H9 (cell line): ENCODE measurements around the gene PIAS1. TPM values are rescaled to one million over a fixed set of nuclear protein-coding genes. Genes with fewer than 3 reads are reported as not detected.

Experiments used
- DNase-seq: peaks from one replicate; pipeline ENCODE4 v3.0.0-alpha.2; 2017
- H2AFZ ChIP-seq: one replicate; pipeline ENCODE4 v1.6.1; 2013; ENCODE audit warnings: mild to moderate bottlenecking, low read length, control low read depth, moderate library complexity
- H2AK5ac ChIP-seq: 2 replicates; pipeline ENCODE4 v1.6.1; 2013; ENCODE audit warnings: low read length, control low read depth, mixed read lengths; ENCODE audit not compliant: insufficient read length
- H2BK120ac ChIP-seq: one replicate; pipeline ENCODE4 v1.6.1; 2013; ENCODE audit warnings: low read depth, mild to moderate bottlenecking, low read length, control low read depth, inconsistent platforms; ENCODE audit not compliant: poor library complexity, severe bottlenecking
- H2BK12ac ChIP-seq: 2 replicates; pipeline ENCODE4 v1.6.1; 2013; ENCODE audit warnings: low read length, control low read depth, mixed read lengths, low read depth; ENCODE audit not compliant: insufficient read length
- H2BK15ac ChIP-seq: 2 replicates; pipeline ENCODE4 v1.6.1; 2013; ENCODE audit warnings: low read depth, low read length, control low read depth
- H2BK20ac ChIP-seq: one replicate; pipeline ENCODE4 v1.6.1; 2013; ENCODE audit warnings: low read depth, mild to moderate bottlenecking, low read length, control low read depth, inconsistent platforms; ENCODE audit not compliant: poor library complexity, severe bottlenecking
- H2BK5ac ChIP-seq: 2 replicates; pipeline ENCODE4 v1.6.1; 2013; ENCODE audit warnings: low read length, control low read depth, mixed read lengths; ENCODE audit not compliant: insufficient read length
- H3K14ac ChIP-seq: 2 replicates; pipeline ENCODE4 v1.6.1; 2013; ENCODE audit warnings: low read length, control low read depth; ENCODE audit not compliant: insufficient read depth
- H3K18ac ChIP-seq: 2 replicates; pipeline ENCODE4 v1.6.1; 2013; ENCODE audit warnings: low read depth, mild to moderate bottlenecking, mixed read lengths, low read length, control low read depth; ENCODE audit not compliant: insufficient read length
- H3K23ac ChIP-seq: 2 replicates; pipeline ENCODE4 v1.6.1; 2013; ENCODE audit warnings: low read length, control low read depth, mixed read lengths, low read depth; ENCODE audit not compliant: insufficient read length
- H3K23me2 ChIP-seq: 2 replicates; pipeline ENCODE4 v1.6.1; 2013; ENCODE audit warnings: low read depth, mild to moderate bottlenecking, mixed read lengths, low read length, control low read depth; ENCODE audit not compliant: insufficient read length, poor library complexity, severe bottlenecking
- H3K27ac ChIP-seq: 2 replicates; pipeline ENCODE4 v1.5.1; 2013; ENCODE audit warnings: low read length, control low read depth, mixed read lengths, low read depth; ENCODE audit not compliant: insufficient read length
- H3K27me3 ChIP-seq: 2 replicates; pipeline ENCODE4 v1.6.1; 2013; ENCODE audit warnings: low read length, control low read depth, inconsistent platforms; ENCODE audit not compliant: insufficient read depth
- H3K4ac ChIP-seq: 2 replicates; pipeline ENCODE4 v1.6.1; 2013; ENCODE audit warnings: low read depth, mild to moderate bottlenecking, control low read depth, inconsistent platforms, low read length, moderate library complexity
- H3K4me1 ChIP-seq: 2 replicates; pipeline ENCODE4 v1.6.1; 2013; ENCODE audit warnings: low read length, control low read depth, inconsistent platforms; ENCODE audit not compliant: insufficient read depth
- H3K4me2 ChIP-seq: 2 replicates; pipeline ENCODE4 v1.6.1; 2013; ENCODE audit warnings: low read length, control low read depth, mixed read lengths; ENCODE audit not compliant: insufficient read length, insufficient read depth
- H3K56ac ChIP-seq: 2 replicates; pipeline ENCODE4 v1.6.1; 2013; ENCODE audit warnings: low read depth, mild to moderate bottlenecking, mixed read lengths, low read length, control low read depth; ENCODE audit not compliant: insufficient read length
- H3K79me1 ChIP-seq: 2 replicates; pipeline ENCODE4 v1.6.1; 2013; ENCODE audit warnings: low read depth, mild to moderate bottlenecking, moderate library complexity, low read length, control low read depth, inconsistent platforms; ENCODE audit not compliant: insufficient read depth, poor library complexity, severe bottlenecking
- H3K79me2 ChIP-seq: 2 replicates; pipeline ENCODE4 v1.6.1; 2013; ENCODE audit warnings: low read length, control low read depth, inconsistent platforms; ENCODE audit not compliant: insufficient read depth
- H3K9ac ChIP-seq: 2 replicates; pipeline ENCODE4 v1.6.1; 2013; ENCODE audit warnings: low read length, control low read depth, mixed read lengths; ENCODE audit not compliant: insufficient read length; ENCODE audit errors: extremely low read depth
- H3K9me3 ChIP-seq: one replicate; pipeline ENCODE4 v1.6.1; 2013; ENCODE audit warnings: low read depth, low read length, inconsistent platforms; ENCODE audit not compliant: control insufficient read depth
- H3T11ph ChIP-seq: one replicate; pipeline ENCODE4 v1.6.1; 2013; ENCODE audit warnings: mild to moderate bottlenecking, low read length, control low read depth, inconsistent platforms
- H4K20me1 ChIP-seq: one replicate; pipeline ENCODE4 v1.6.1; 2013; ENCODE audit not compliant: control insufficient read depth, insufficient read length, insufficient read depth
- H4K5ac ChIP-seq: 2 replicates; pipeline ENCODE4 v1.6.1; 2013; ENCODE audit warnings: low read depth, mild to moderate bottlenecking, mixed read lengths, low read length, control low read depth; ENCODE audit not compliant: insufficient read length
- H4K8ac ChIP-seq: replicated peaks from 2 replicates; pipeline ENCODE4 v1.6.1; 2013; ENCODE audit warnings: low read length, control low read depth, mixed read lengths, low read depth; ENCODE audit not compliant: insufficient read length
- H4K91ac ChIP-seq: 2 replicates; pipeline ENCODE4 v1.6.1; 2013; ENCODE audit warnings: low read depth, mild to moderate bottlenecking, moderate library complexity, mixed read lengths, low read length, control low read depth; ENCODE audit not compliant: insufficient read length
- H3K27ac Mint-ChIP-seq, 3 experiments: 2 replicates in 2 of 3; 3 replicates in 1 of 3; pipeline ENCODE4 v1.8.0; 2020 to 2021; ENCODE audit warnings: mixed read lengths in 3 of 3, mild to moderate bottlenecking in 1 of 3, moderate library complexity in 1 of 3
- H3K27me3 Mint-ChIP-seq: 2 replicates; pipeline ENCODE4 v1.8.0; 2021; ENCODE audit warnings: low read depth, mild to moderate bottlenecking, moderate library complexity, mixed read lengths
- H3K36me3 Mint-ChIP-seq, 3 experiments: 2 replicates in 2 of 3; 3 replicates in 1 of 3; pipeline ENCODE4 v1.8.0; 2020 to 2021; ENCODE audit warnings: low read depth in 3 of 3, mixed read lengths in 3 of 3; ENCODE audit not compliant: insufficient read depth in 1 of 3
- H3K4me1 Mint-ChIP-seq, 2 experiments: 2 replicates each; pipeline ENCODE4 v1.8.0; 2020; ENCODE audit warnings: mixed read lengths in 2 of 2
- H3K4me3 Mint-ChIP-seq, 2 experiments: 2 replicates in 1 of 2; 3 replicates in 1 of 2; pipeline ENCODE4 v1.8.0; 2020 to 2021; ENCODE audit warnings: mild to moderate bottlenecking in 2 of 2, mixed read lengths in 2 of 2, moderate library complexity in 1 of 2
- H3K9me3 Mint-ChIP-seq, 2 experiments: 2 replicates in 1 of 2; 3 replicates in 1 of 2; pipeline ENCODE4 v1.8.0; 2020; ENCODE audit warnings: mild to moderate bottlenecking in 2 of 2, mixed read lengths in 2 of 2, moderate library complexity in 1 of 2
- WGBS: extraction: QIAGEN DNeasy Blood & Tissue Kit; methylation state at CpG from one replicate; pipeline ENCODE4 v1.1.7; 2013; ENCODE audit warnings: missing lambda C conversion rate, low lambda C conversion rate, mixed read lengths; ENCODE audit not compliant: insufficient read length; ENCODE audit errors: extremely low coverage; 5-methylcytosine and 5-hydroxymethylcytosine counted together
- total RNA-seq: library from RNA; stranded (reverse); gene quantifications from 2 replicates; pipeline ENCODE4 v1.2.1, GENCODE V29; 2021
- TF ChIP-seq, protein P1 (sequence below): fragments of 200-600 bp; sonication (generic); conservative IDR thresholded peaks from 3 replicates; pipeline ENCODE4 v1.8.0; 2021; ENCODE audit warnings: antibody characterized with exemption, mild to moderate bottlenecking

Gene PIAS1
- total RNA-seq, 1 experiment from 2014 or later: 31.1 TPM

DNA sequence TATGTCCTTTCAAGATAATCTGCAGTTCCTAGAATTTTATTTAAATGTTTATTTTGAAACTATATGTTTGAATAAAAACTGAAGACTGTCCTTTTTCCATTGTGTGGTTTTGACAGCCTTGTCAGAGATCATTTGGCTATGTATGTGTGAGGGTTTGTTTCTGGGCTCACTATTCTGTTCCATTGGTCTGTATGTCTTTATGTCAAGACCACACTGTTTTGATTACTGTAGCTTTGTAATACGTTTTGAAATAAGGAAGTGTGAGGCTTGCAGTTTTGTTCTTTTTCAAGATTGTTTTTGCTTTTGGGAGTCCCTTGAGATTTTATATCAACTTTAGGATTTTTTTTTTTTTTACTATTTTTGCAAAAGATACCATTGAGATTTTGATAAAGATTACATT, 42.0 kb downstream of the PIAS1 start:
- Histone ChIP-seq H3K27me3 (no peaks in the 10 kb centered on the region), H3K4me2 (no peak overlapping the region), H3K79me1 (peaks cover 13% of the 10 kb centered on the region), H3K4ac (no peak overlapping the region), H4K8ac (no peak overlapping the region), H2BK12ac (no peak overlapping the region), H4K20me1 (no peaks in the 10 kb centered on the region), H4K5ac (no peak overlapping the region), H3K18ac (no peak overlapping the region), H2BK15ac (no peak overlapping the region), H3K23ac (no peak overlapping the region), H3K79me2 (peaks cover 2% of the 10 kb centered on the region; the same call in 1 of the 2 replicates), H2BK5ac (no peak overlapping the region), H3K56ac (no peak overlapping the region), H3K27ac (no peak overlapping the region), H2AK5ac (no peak overlapping the region), H2BK120ac (no peak overlapping the region), H3K9ac (no peak overlapping the region), H2AFZ (no peak overlapping the region), H3K4me1 (no peaks in the 10 kb centered on the region; the same call in 1 of the 2 replicates), H3K14ac (no peak overlapping the region), H4K91ac (no peak overlapping the region), H3T11ph (no peak overlapping the region), H2BK20ac (no peak overlapping the region), H3K9me3 (no peaks in the 10 kb centered on the region), H3K23me2 (no peaks in the 10 kb centered on the region)
- TF ChIP-seq, protein P1, sequence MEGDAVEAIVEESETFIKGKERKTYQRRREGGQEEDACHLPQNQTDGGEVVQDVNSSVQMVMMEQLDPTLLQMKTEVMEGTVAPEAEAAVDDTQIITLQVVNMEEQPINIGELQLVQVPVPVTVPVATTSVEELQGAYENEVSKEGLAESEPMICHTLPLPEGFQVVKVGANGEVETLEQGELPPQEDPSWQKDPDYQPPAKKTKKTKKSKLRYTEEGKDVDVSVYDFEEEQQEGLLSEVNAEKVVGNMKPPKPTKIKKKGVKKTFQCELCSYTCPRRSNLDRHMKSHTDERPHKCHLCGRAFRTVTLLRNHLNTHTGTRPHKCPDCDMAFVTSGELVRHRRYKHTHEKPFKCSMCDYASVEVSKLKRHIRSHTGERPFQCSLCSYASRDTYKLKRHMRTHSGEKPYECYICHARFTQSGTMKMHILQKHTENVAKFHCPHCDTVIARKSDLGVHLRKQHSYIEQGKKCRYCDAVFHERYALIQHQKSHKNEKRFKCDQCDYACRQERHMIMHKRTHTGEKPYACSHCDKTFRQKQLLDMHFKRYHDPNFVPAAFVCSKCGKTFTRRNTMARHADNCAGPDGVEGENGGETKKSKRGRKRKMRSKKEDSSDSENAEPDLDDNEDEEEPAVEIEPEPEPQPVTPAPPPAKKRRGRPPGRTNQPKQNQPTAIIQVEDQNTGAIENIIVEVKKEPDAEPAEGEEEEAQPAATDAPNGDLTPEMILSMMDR: no peak
- H3K4me3 Mint-ChIP-seq: no peak overlapping the region
- no peaks in the 10 kb centered on the region for H3K27me3 Mint-ChIP-seq
- peaks cover 12 to 13% of the 10 kb centered on the region in 2 experiments for H3K9me3 Mint-ChIP-seq
- no CpG with 5 or more reads among the region's 1 CpG for WGBS
- no peak for DNase-seq
- H3K36me3 Mint-ChIP-seq: peaks cover 16 to 34% (median 18%) of the 10 kb centered on the region in 3 experiments
- no peak overlapping the region for H3K27ac Mint-ChIP-seq
- H3K4me1 Mint-ChIP-seq: no peaks in the 10 kb centered on the region
